ENCODE data around the gene ACAP1. TPM values are rescaled to one million over a fixed set of nuclear protein-coding genes. Genes with fewer than 3 reads are reported as not detected.

The ACAP1 gene
- total RNA-seq, 1 donor from 2014 or later, result 12.0 TPM

DNA sequence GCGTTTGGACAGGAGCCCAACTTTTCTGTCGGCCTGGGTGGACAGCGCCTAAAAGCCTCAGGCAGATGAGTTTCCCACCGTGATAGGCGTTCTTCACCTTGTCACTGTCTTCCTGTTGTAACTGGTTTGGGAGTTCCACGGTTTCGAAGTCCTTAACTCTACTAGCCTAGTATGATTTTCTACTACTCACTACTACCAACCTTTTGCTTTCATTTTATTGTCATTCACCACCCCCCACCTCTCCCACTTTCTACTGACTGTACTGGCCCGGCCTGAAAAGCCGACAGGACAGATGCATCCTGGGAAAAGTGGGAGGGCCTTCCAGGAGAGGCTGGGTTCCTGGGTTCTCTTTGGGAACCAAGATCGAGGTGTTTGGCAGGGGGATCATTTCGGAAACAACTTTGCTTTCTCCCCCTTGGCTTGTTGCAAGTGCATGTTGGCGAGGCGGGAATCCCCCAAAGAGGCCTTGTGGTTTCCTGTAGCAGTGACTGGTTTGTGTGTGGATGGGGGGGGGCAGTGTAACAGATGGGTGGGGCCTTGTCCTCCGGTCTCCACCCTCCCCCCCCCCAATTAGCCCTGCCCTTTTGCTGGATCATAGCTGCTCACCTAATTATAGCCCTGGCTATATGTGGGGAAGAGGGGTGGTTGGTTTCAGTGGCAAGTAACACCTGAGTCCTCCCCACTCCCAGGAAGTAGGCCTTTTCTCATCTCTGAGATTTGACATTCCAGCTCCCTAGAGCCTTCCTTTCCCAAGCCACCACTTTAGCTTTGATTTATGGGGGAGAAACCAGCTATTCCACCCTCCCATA lies 27.5 kb upstream of the ACAP1 start:
- peak in 1 of 2 donors; percentile 88 for DNase-seq (ENCODE audit: low spot score in 2 of 2)
- intact Hi-C loops (cut with DNase I), result loop anchor here (2.0 to 5.0 kb wide), 2 partner anchors 42 to 378 kb away; partner anchors contain the start of genes TP53 and WRAP53
- peaks cover 6 to 37% of the 10 kb centered on the region in 2 donors for H3K4me1 ChIP-seq
- peak overlapping the region; percentile 76 to 99 for H3K4me3 ChIP-seq
- no peaks in the 10 kb centered on the region for H3K27me3 ChIP-seq
- no peaks in the 10 kb centered on the region for H3K9me3 ChIP-seq
- TF ChIP-seq, protein P1, sequence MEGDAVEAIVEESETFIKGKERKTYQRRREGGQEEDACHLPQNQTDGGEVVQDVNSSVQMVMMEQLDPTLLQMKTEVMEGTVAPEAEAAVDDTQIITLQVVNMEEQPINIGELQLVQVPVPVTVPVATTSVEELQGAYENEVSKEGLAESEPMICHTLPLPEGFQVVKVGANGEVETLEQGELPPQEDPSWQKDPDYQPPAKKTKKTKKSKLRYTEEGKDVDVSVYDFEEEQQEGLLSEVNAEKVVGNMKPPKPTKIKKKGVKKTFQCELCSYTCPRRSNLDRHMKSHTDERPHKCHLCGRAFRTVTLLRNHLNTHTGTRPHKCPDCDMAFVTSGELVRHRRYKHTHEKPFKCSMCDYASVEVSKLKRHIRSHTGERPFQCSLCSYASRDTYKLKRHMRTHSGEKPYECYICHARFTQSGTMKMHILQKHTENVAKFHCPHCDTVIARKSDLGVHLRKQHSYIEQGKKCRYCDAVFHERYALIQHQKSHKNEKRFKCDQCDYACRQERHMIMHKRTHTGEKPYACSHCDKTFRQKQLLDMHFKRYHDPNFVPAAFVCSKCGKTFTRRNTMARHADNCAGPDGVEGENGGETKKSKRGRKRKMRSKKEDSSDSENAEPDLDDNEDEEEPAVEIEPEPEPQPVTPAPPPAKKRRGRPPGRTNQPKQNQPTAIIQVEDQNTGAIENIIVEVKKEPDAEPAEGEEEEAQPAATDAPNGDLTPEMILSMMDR (IDR thresholded peaks at IDR 0.05), result no peak
- H3K36me3 ChIP-seq, result peaks cover 43 to 44% of the 10 kb centered on the region in 2 donors
- H3K27ac ChIP-seq, result peak overlapping the region; percentile 97 to 100

DNA sequence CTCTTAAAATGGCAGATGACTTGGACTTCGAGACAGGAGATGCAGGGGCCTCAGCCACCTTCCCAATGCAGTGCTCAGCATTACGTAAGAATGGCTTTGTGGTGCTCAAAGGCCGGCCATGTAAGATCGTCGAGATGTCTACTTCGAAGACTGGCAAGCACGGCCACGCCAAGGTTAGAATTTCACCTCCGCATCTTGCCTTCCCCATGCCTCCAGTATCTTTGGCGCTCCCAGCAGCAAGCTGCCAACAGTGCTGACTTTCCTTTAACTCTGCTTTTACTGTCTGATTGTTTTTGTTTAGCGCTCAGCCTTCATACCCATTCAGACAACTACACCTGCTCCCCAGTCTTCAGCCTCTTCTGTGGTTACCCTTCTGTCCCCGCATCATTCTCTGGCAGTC lies 26.7 kb upstream of the ACAP1 start:
- TF ChIP-seq, protein P1 (IDR thresholded peaks at IDR 0.05), result no peak
- peaks cover 10 to 45% of the 10 kb centered on the region in 2 donors for H3K4me1 ChIP-seq
- H3K36me3 ChIP-seq, result peaks cover 46% of the 10 kb centered on the region in 2 donors
- intact Hi-C loops (cut with DNase I), result loop anchor here (2.0 to 5.0 kb wide), 2 partner anchors 41 to 378 kb away; partner anchors contain the start of genes TP53 and WRAP53
- H3K9me3 ChIP-seq, result no peaks in the 10 kb centered on the region
- no peak for DNase-seq (ENCODE audit: low spot score in 2 of 2)
- peak overlapping the region; percentile 97 to 100 for H3K27ac ChIP-seq
- peak overlapping the region; percentile 76 to 99 for H3K4me3 ChIP-seq
- no peaks in the 10 kb centered on the region for H3K27me3 ChIP-seq

DNA sequence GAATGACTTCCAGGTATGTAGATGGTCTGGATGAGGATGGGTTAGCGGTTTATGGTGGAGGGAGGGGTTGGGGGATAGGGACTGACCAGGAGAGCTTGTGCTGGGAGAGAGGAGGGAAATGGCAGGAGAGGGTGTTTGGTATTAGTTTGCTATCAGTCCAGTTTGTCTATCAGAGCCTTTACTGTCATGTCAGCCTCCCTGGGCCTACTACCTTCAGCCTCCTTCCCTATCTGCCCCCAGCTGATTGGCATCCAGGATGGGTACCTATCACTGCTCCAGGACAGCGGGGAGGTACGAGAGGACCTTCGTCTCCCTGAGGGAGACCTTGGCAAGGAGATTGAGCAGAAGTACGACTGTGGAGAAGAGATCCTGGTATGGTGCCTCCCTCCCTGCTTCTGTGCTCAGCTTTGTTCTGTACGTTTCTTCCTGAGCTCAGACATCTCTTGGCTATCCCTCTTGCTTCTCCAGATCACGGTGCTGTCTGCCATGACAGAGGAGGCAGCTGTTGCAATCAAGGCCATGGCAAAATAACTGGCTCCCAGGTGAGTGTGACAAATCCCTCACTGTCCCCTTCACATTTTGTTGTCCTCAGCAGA lies 25.1 kb upstream of the ACAP1 start:
- H3K27ac ChIP-seq, result no peak overlapping the region
- no peak overlapping the region for H3K4me3 ChIP-seq
- H3K4me1 ChIP-seq, result peaks cover 13 to 48% of the 10 kb centered on the region in 2 donors
- no peaks in the 10 kb centered on the region for H3K27me3 ChIP-seq
- TF ChIP-seq, protein P1 (IDR thresholded peaks at IDR 0.05), result no peak
- peaks cover 46% of the 10 kb centered on the region in 2 donors for H3K36me3 ChIP-seq
- H3K9me3 ChIP-seq, result no peaks in the 10 kb centered on the region
- intact Hi-C loops (cut with DNase I), result no loop called here
- DNase-seq (ENCODE audit: low spot score in 2 of 2), result no peak

DNA sequence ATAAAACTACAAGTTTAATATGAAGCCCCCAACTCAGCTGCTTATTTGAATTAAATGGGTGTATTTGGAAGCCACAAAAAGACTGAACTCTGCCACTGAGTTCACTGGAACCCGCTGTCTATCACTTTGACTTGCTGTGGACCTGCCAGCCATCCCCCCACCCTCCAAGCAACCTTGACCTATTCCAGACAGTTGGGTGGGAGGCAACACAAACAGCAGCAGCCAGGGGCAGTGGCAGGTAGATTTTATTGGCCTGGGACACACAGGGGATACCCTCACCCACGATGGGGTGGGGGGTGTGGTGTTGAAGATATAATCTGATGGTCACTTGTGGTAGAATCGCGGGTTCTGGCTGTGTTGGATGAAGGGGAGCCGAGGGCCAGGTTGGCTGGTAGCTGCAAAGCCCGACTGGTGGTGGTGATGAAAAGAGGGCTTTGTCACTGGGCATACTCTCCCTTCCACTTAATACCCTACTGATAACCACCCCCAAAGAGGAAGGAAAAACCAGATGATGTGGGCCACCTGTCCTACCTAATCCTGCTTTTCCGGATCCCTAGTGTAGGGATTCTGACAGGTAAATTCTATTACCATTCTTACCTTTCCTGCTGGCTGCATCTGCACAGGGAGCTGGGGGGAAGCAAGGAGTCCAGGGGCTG lies 23.8 kb upstream of the ACAP1 start:
- intact Hi-C loops (cut with DNase I), result no loop called here
- H3K4me1 ChIP-seq, result peaks cover 13 to 45% of the 10 kb centered on the region in 2 donors
- TF ChIP-seq, protein P1 (IDR thresholded peaks at IDR 0.05), result no peak
- no peaks in the 10 kb centered on the region for H3K9me3 ChIP-seq
- peaks cover 51 to 52% of the 10 kb centered on the region in 2 donors for H3K36me3 ChIP-seq
- H3K27me3 ChIP-seq, result no peaks in the 10 kb centered on the region
- no peak for DNase-seq (ENCODE audit: low spot score in 2 of 2)
- H3K27ac ChIP-seq, result no peak overlapping the region
- H3K4me3 ChIP-seq, result no peak overlapping the region

DNA sequence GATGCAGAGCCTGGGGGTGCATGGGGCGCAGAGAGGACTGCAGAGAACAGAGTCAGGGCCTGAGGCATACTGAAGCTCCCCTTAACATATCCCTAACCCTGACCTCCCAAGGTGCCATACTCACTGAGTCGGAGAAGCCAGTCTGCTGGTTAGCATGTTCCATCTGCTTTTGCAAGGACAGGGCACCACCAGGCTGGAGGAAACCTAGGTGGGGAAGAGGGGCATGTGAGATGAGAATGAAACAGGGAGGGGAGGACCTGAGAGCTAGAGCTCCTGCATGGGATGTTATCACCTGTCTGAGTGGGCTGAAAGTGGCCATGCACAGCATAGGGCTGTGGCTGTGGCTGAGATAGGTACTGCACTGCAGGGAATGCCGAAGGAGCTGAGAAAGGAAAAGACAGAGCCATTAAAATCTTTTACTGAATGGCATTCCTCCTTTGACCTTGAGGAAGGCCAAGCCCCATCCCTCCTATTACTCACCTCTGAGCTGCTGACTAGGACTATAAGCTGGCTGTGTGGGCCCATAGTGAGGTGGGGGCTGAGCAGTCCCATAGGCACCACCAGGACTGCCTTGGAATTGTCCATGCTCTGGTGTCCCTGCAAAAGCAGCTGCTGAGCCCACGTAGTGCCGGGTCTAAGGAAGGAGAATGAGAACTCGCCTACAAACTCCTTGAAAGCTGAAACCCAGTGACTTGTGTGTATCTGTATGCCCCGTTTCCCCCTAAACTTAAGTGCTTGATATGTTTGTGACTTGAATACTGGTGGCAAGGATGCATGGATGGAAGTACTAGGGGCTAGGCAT lies 23.0 kb upstream of the ACAP1 start:
- intact Hi-C loops (cut with DNase I), result no loop called here
- no peak for DNase-seq (ENCODE audit: low spot score in 2 of 2)
- no peaks in the 10 kb centered on the region for H3K27me3 ChIP-seq
- no peak overlapping the region for H3K27ac ChIP-seq
- TF ChIP-seq, protein P1 (IDR thresholded peaks at IDR 0.05), result peak in 1 of 3 experiments; percentile 6
- H3K9me3 ChIP-seq, result no peaks in the 10 kb centered on the region
- peaks cover 59% of the 10 kb centered on the region in 2 donors for H3K36me3 ChIP-seq
- peak overlapping the region in 1 of 2 donors; percentile 6 for H3K4me3 ChIP-seq
- H3K4me1 ChIP-seq, result peaks cover 13 to 45% of the 10 kb centered on the region in 2 donors
